Esophagus squamous epithelium (tissue), 5 donors: ENCODE results near the gene PGAM5. TPM values are rescaled to one million over a fixed set of nuclear protein-coding genes. Genes with fewer than 3 reads are reported as not detected.

Source experiments
- DNase-seq: peaks from one replicate; lab custom pipeline; 2025; lab: John Stamatoyannopoulos, UW
- H3K27ac ChIP-seq, 4 donors: fragments of 200-600 bp; sonication (generic); one replicate each; pipeline ENCODE4 v1.5.1; 2016 to 2019; ENCODE audit warnings: mild to moderate bottlenecking in 1 of 4
- H3K27me3 ChIP-seq, 4 donors: fragments of 200-600 bp; sonication (generic); 1 replicate in 3 of 4; 2 replicates in 1 of 4; pipeline versions ENCODE4 v1.5.1 to v1.6.0; 2017 to 2021; ENCODE audit warnings: antibody characterized with exemption in 1 of 4
- H3K36me3 ChIP-seq, 3 donors: fragments of 200-600 bp; sonication (generic); one replicate each; pipeline ENCODE4 v1.5.1; 2016 to 2019
- H3K4me1 ChIP-seq, 3 donors: fragments of 200-600 bp; sonication (generic); one replicate each; pipeline ENCODE4 v1.5.1; 2017 to 2019
- H3K4me3 ChIP-seq, 4 donors: fragments of 200-600 bp; sonication (generic); 1 replicate in 3 of 4; 2 replicates in 1 of 4; pipeline ENCODE4 v1.5.1; 2016 to 2019; ENCODE audit warnings: mild to moderate bottlenecking in 2 of 4, moderate library complexity in 1 of 4
- H3K9me3 ChIP-seq, 3 donors: fragments of 200-600 bp; sonication (generic); one replicate each; pipeline ENCODE4 v1.5.1; 2016 to 2019
- CTCF ChIP-seq, 6 experiments: fragments of 450-650 bp in 4 of 6; fragments of 200-600 bp in 2 of 6; sonication (generic) in 2 of 6; IDR thresholded peaks; one replicate each; pipeline ENCODE4 v1.5.1; 2016 to 2019; ENCODE audit warnings: antibody characterized with exemption in 6 of 6, mild to moderate bottlenecking in 4 of 6, moderate library complexity in 4 of 6
- POLR2A ChIP-seq, 4 donors: fragments of 450-650 bp; IDR thresholded peaks; one replicate each; pipeline ENCODE4 v1.6.1; 2017; ENCODE audit warnings: antibody characterized with exemption in 4 of 4, mild to moderate bottlenecking in 4 of 4, moderate library complexity in 3 of 4
- WGBS, 2 donors: methylation state at CpG; one replicate each; pipeline ENCODE4 v1.1.5; 2018; 5-methylcytosine and 5-hydroxymethylcytosine counted together
- intact Hi-C: fragments of 100-400 bp; cut with DNase I; formaldehyde crosslinking; loops from one replicate; pipeline ENCODE4 v1.15.0; 2022
- total RNA-seq, 4 donors: library from RNA; depleted of rRNA; stranded (reverse); fragments of >200 nt; gene quantifications; one replicate each; pipeline ENCODE4 v1.1.0, GENCODE V29; 2016
- donor health status: DM: yes; HTN: yes; CAD: no.

PGAM5 gene
- total RNA-seq, 4 donors from 2014 or later = 33.9 to 71.0 (median 39.9) TPM

- Histone ChIP-seq H3K4me1 (peaks cover 0 to 7% (median 0%) of the 10 kb centered on the region in 3 donors), H3K36me3 (peaks cover 0 to 75% (median 0%) of the 10 kb centered on the region in 3 donors), H3K27ac (no peak overlapping the region), H3K4me3 (no peak overlapping the region), H3K9me3 (no peaks in the 10 kb centered on the region), H3K27me3 (no peaks in the 10 kb centered on the region)
- WGBS, 2 donors = 89 to 92% methylated on average over 5 of the region's 5 CpGs
- intact Hi-C loops = no loop called here
- TF ChIP-seq CTCF (IDR thresholded peaks at IDR 0.05) (no peak), POLR2A (IDR thresholded peaks at IDR 0.05) (no peak)
- DNase-seq = no peak
These were observed 12.3 kb upstream of the PGAM5 start for GRCh38 chr12:132698341-132698740.

- Histone ChIP-seq H3K27me3 (no peaks in the 10 kb centered on the region), H3K36me3 (peaks cover 0 to 91% (median 0%) of the 10 kb centered on the region in 3 donors), H3K27ac (no peak overlapping the region), H3K4me3 (no peak overlapping the region), H3K4me1 (peaks cover 0 to 4% (median 0%) of the 10 kb centered on the region in 3 donors), H3K9me3 (no peaks in the 10 kb centered on the region)
- TF ChIP-seq POLR2A (IDR thresholded peaks at IDR 0.05) (no peak), CTCF (IDR thresholded peaks at IDR 0.05) (no peak)
- intact Hi-C loops = no loop called here
- WGBS, 2 donors = 89 to 90% methylated on average over 10 of the region's 10 CpGs
- DNase-seq = no peak
These were observed 10.3 kb upstream of the PGAM5 start for GRCh38 chr12:132700212-132700822.

- Histone ChIP-seq H3K36me3 (peaks cover 0 to 72% (median 0%) of the 10 kb centered on the region in 3 donors), H3K27me3 (no peaks in the 10 kb centered on the region), H3K4me3 (no peak overlapping the region), H3K27ac (no peak overlapping the region), H3K9me3 (no peaks in the 10 kb centered on the region), H3K4me1 (no peaks in the 10 kb centered on the region)
- no peak for DNase-seq
- TF ChIP-seq CTCF (IDR thresholded peaks at IDR 0.05) (no peak), POLR2A (IDR thresholded peaks at IDR 0.05) (no peak)
- intact Hi-C loops = no loop called here
- WGBS, 2 donors = 67 to 90% methylated on average over 2 of the region's 4 CpGs
These were observed 8.0 kb upstream of the PGAM5 start for GRCh38 chr12:132702640-132703039.

- Histone ChIP-seq H3K27me3 (no peaks in the 10 kb centered on the region), H3K9me3 (no peaks in the 10 kb centered on the region), H3K4me3 (no peak overlapping the region), H3K36me3 (peaks cover 0 to 62% (median 0%) of the 10 kb centered on the region in 3 donors), H3K4me1 (no peaks in the 10 kb centered on the region), H3K27ac (no peak overlapping the region)
- intact Hi-C loops = no loop called here
- TF ChIP-seq POLR2A (IDR thresholded peaks at IDR 0.05) = no peak
- TF ChIP-seq CTCF (IDR thresholded peaks at IDR 0.05) = no peak
- no peak for DNase-seq
- WGBS, 2 donors = 93 to 96% methylated on average over 6 to 9 of the region's 9 CpGs
These were observed 7.0 kb upstream of the PGAM5 start for GRCh38 chr12:132703641-132704040.

- TF ChIP-seq POLR2A (IDR thresholded peaks at IDR 0.05) = no peak
- TF ChIP-seq CTCF (IDR thresholded peaks at IDR 0.05) = no peak
- H3K4me1 ChIP-seq = peaks cover 13 to 24% (median 13%) of the 10 kb centered on the region in 3 donors
- intact Hi-C loops = no loop called here
- no peak for DNase-seq
- no peak overlapping the region for H3K4me3 ChIP-seq
- no peaks in the 10 kb centered on the region for H3K9me3 ChIP-seq
- WGBS, 2 donors = 92 to 100% methylated on average over 5 to 6 of the region's 6 CpGs
- H3K36me3 ChIP-seq = peaks cover 0 to 29% (median 0%) of the 10 kb centered on the region in 3 donors
- H3K27me3 ChIP-seq = no peaks in the 10 kb centered on the region
- no peak overlapping the region for H3K27ac ChIP-seq
These were observed 3.4 kb upstream of the PGAM5 start for GRCh38 chr12:132707241-132707640.
